NCI-H2081 (cell line): ENCODE results near the gene GNA15.

Experiments used
- DNase-seq, 2 experiments: peaks; one replicate each; lab custom pipeline; 2025; lab: John Stamatoyannopoulos, UW

GNA15 gene

DNA sequence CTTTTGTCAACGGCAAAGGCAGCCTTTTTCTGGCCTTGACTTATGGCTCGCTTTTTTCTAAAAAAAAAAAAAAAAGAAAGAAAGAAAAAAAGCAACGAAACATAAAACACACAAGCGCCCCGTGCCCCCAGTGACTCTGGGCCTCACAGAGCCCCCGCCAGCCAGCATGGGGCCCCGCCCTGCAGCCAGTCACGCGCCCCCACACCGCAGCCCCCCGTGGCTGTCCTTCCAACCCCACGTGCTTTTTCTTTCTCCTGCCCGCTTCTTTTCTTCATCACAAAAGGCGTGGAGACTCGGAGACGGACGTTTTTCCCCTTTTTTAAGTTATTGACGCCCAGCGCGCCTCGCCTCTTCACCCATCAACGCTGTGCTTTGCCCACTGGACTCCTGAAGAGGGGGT, 14.4 kb upstream of the GNA15 start:
- no peak for DNase-seq

- DNase-seq = no peak
These were observed 13.9 kb upstream of the GNA15 start for GRCh38 chr19:3121821-3122511.

GRCh38 chr19:3122512-3122870, 13.3 kb upstream of the GNA15 start:
- no peak for DNase-seq

GRCh38 chr19:3123088-3123721, 12.6 kb upstream of the GNA15 start:
- DNase-seq = no peak

GRCh38 chr19:3123956-3124355, 11.9 kb upstream of the GNA15 start:
- no peak for DNase-seq

GRCh38 chr19:3124630-3125029, 11.2 kb upstream of the GNA15 start:
- DNase-seq = no peak

- peak; percentile 38 to 50 for DNase-seq
These were observed 9.8 kb upstream of the GNA15 start for GRCh38 chr19:3125900-3126524.

DNA sequence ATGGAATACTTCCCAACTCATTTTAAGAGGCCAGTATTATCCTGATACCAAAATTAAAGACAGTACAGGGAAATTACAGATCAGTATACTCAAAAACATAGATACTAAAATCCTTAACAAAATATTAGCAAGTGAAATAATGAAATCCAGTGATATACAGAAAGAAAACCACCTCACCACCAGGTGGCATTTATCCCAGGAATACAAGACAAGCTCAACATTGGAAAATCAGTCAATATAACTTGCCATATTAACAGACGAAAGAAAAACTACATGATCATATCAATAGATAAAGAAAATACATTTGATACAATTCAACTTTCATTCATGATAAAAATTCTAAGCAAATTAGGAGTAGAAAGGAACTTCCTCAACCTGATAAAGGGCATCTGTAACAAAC, 6.7 kb upstream of the GNA15 start:
- peak in 1 of 2 experiments; percentile 16 for DNase-seq

- no peak for DNase-seq
These were observed 4.7 kb upstream of the GNA15 start for GRCh38 chr19:3131168-3131567.

- DNase-seq = peak; percentile 89 to 96
These were observed 2.7 kb upstream of the GNA15 start for GRCh38 chr19:3132971-3133792.

GRCh38 chr19:3133793-3134116, 2.1 kb upstream of the GNA15 start:
- no peak for DNase-seq

DNA sequence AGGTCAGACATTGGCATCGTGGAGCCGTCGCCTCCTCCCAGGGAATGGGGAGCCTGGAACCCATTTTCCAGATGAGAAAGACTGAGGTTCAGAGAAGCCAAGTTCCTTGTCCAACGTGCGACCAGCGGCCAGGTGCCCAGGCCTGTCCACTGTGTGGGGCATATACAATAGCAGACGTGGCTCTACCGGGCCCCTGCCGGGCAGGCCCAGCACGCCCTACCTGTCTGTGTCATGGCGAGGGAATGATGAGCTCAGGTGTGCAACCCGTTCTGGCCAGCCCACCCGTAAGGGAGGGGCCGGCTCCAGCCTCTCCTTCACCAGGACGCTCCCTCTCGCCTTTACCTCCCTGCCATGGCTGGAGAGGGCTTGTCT, 837 bp downstream of the GNA15 start:
- no peak for DNase-seq

DNA sequence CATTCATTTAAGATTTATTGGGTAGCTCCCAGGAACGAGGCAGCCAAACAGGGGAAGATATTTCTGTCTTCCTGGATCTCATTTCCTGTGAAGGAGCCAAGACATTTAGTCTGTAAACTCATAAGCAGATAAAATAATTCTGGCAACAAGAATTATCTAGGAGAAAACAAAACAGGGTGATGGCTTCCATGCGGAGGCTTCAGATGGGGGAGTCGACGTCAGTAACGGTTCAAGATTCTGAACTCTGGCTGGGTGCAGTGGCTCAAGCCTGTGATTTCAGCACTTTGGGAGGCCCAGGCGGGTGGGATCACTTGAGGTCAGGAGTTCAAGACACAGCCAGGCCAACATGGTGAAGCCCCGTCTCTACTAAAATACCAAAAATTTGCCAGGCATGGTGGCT, 1.3 kb downstream of the GNA15 start:
- DNase-seq = no peak

GRCh38 chr19:3138268-3138667, 2.4 kb downstream of the GNA15 start:
- no peak for DNase-seq

DNA sequence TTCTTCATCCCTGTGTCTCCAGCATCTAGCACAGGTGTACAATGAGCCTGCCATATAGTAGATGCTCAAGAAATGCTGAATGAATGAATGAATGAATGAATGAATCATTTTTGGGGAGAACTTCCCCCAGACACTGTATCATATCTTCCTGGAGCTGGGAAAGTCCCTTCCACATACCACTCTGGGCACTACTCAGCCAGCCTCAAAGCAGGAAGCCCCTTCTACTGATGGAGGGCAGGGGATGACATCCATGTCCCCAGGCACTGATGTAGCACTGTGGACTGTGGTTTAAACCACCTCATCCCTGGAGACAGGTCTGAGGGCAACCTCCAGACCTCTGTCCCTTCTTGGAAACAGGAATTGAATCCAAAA, 4.8 kb downstream of the GNA15 start:
- no peak for DNase-seq

GRCh38 chr19:3142292-3142670, 6.4 kb downstream of the GNA15 start:
- no peak for DNase-seq

- DNase-seq = no peak
These were observed 7.0 kb downstream of the GNA15 start for GRCh38 chr19:3142781-3143337.

GRCh38 chr19:3145909-3146676, 10.3 kb downstream of the GNA15 start:
- DNase-seq = no peak

- no peak for DNase-seq
These were observed 10.9 kb downstream of the GNA15 start for GRCh38 chr19:3146677-3147100.

- no peak for DNase-seq
These were observed 12.7 kb downstream of the GNA15 start for GRCh38 chr19:3148503-3148902.

GRCh38 chr19:3149089-3149488, 13.3 kb downstream of the GNA15 start:
- no peak for DNase-seq
